NCI-H2196 treated with DMSO at 0.1 percent for 48 hours (cell line): Measurements from ENCODE around the gene RAB21.
"Not testable (repeated sequence)": the region's sequence is repeated elsewhere in the genome, so short reads cannot be mapped to it uniquely, and the experiment has no call there.

ENCODE experiments used
- DNase-seq: peaks from one replicate; lab custom pipeline; 2025; ENCODE audit not compliant: unreplicated experiment; lab: John Stamatoyannopoulos, UW

The RAB21 gene

GRCh38 chr12:71792599-71792998, 37.9 kb downstream of the RAB21 start:
- no peak for DNase-seq

- DNase-seq: no peak
Measured at GRCh38 chr12:71795901-71796300, 41.2 kb downstream of the RAB21 start.

GRCh38 chr12:71797531-71797930, 42.9 kb downstream of the RAB21 start:
- no peak for DNase-seq

GRCh38 chr12:71799106-71799505, 44.4 kb downstream of the RAB21 start:
- no peak for DNase-seq

- no peak for DNase-seq
Measured at GRCh38 chr12:71800177-71800576, 45.5 kb downstream of the RAB21 start.

- no peak for DNase-seq
Measured at GRCh38 chr12:71804505-71804904, 49.8 kb downstream of the RAB21 start.

- DNase-seq: no peak
Measured at GRCh38 chr12:71810921-71811320, 56.3 kb downstream of the RAB21 start.

- not testable (repeated sequence) for DNase-seq
Measured at GRCh38 chr12:71815242-71815641, 60.6 kb downstream of the RAB21 start.

GRCh38 chr12:71822088-71822487, 67.4 kb downstream of the RAB21 start:
- DNase-seq: not testable (repeated sequence)

GRCh38 chr12:71828813-71829212, 74.2 kb downstream of the RAB21 start:
- no peak for DNase-seq

GRCh38 chr12:71837356-71837755, 82.7 kb downstream of the RAB21 start:
- DNase-seq: no peak

GRCh38 chr12:71838231-71838630, 83.6 kb downstream of the RAB21 start:
- no peak for DNase-seq

- DNase-seq: no peak
Measured at GRCh38 chr12:71838676-71839075, 84.0 kb downstream of the RAB21 start.

- no peak for DNase-seq
Measured at GRCh38 chr12:71840231-71840847, 85.7 kb downstream of the RAB21 start.

GRCh38 chr12:71846322-71846940, 91.8 kb downstream of the RAB21 start:
- peak; percentile 18 for DNase-seq

- no peak for DNase-seq
Measured at GRCh38 chr12:71848212-71848611, 93.5 kb downstream of the RAB21 start.

GRCh38 chr12:71849109-71849851, 94.6 kb downstream of the RAB21 start:
- DNase-seq: no peak
